Measurements from ENCODE around the gene COX4I1.

DNA sequence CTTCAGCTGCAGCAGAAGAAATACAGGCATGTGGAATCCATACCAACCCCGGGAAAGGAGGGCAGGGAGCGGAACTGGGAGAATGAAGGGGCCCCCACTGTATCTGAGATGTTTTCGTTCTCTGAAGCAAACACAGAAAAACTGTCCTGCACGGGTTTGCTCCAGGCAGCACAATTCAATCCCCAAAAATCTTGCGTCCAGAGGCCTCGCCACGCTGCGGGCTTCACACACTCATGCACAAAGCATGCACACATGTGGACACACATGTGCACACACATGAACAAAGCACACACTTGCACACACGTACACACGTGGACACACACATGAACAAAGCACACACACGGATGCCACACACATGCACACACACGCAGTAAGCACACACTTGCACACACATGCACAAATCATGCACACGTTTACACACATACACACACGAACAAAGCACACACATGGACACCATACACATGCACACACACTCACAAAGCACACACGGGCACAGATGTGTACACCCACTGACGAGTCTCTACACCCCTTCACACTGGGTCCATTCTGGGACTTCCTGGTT, 27.3 kb downstream of the COX4I1 start:
- TF ChIP-seq, protein P1, sequence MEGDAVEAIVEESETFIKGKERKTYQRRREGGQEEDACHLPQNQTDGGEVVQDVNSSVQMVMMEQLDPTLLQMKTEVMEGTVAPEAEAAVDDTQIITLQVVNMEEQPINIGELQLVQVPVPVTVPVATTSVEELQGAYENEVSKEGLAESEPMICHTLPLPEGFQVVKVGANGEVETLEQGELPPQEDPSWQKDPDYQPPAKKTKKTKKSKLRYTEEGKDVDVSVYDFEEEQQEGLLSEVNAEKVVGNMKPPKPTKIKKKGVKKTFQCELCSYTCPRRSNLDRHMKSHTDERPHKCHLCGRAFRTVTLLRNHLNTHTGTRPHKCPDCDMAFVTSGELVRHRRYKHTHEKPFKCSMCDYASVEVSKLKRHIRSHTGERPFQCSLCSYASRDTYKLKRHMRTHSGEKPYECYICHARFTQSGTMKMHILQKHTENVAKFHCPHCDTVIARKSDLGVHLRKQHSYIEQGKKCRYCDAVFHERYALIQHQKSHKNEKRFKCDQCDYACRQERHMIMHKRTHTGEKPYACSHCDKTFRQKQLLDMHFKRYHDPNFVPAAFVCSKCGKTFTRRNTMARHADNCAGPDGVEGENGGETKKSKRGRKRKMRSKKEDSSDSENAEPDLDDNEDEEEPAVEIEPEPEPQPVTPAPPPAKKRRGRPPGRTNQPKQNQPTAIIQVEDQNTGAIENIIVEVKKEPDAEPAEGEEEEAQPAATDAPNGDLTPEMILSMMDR (tag by site-specific recombination; IDR thresholded peaks at IDR 0.05) = no peak
- no peak for TF ChIP-seq ZNF521 (tag by site-specific recombination; IDR thresholded peaks at IDR 0.05)
